ENCODE results near the gene LHCGR.
"Not testable (repeated sequence)": the region's sequence is repeated elsewhere in the genome, so short reads cannot be mapped to it uniquely, and the experiment has no call there.

Gene LHCGR

GRCh38 chr2:48750128-48750739 is 5.3 kb downstream of the LHCGR start:
- H3K4me3 ChIP-seq (ENCODE audit: low read length) = no peak overlapping the region
- DNase-seq (ENCODE audit: low read depth, low spot score) = no peak

GRCh38 chr2:48749291-48750127 is 6.0 kb downstream of the LHCGR start:
- no peak for DNase-seq (ENCODE audit: low read depth, low spot score)
- H3K4me3 ChIP-seq (ENCODE audit: low read length) = no peak overlapping the region

GRCh38 chr2:48747319-48747718 is 8.2 kb downstream of the LHCGR start:
- no peak for DNase-seq (ENCODE audit: low read depth, low spot score)
- no peak overlapping the region for H3K4me3 ChIP-seq (ENCODE audit: low read length)

GRCh38 chr2:48739236-48739635 is 16.3 kb downstream of the LHCGR start:
- H3K4me3 ChIP-seq (ENCODE audit: low read length); DNase-seq (ENCODE audit: low read depth, low spot score): not testable (repeated sequence)

GRCh38 chr2:48738806-48739205 is 16.7 kb downstream of the LHCGR start:
- DNase-seq (ENCODE audit: low read depth, low spot score) = no peak
- H3K4me3 ChIP-seq (ENCODE audit: low read length) = no peak overlapping the region

- no peak for DNase-seq (ENCODE audit: low read depth, low spot score)
- no peak overlapping the region for H3K4me3 ChIP-seq (ENCODE audit: low read length)
Observed at GRCh38 chr2:48736251-48736650, 19.3 kb downstream of the LHCGR start.

GRCh38 chr2:48734576-48735303 is 20.8 kb downstream of the LHCGR start:
- no peak for DNase-seq (ENCODE audit: low read depth, low spot score)

GRCh38 chr2:48733067-48733503 is 22.4 kb downstream of the LHCGR start:
- DNase-seq (ENCODE audit: low read depth, low spot score) = no peak
- no peak overlapping the region for H3K4me3 ChIP-seq (ENCODE audit: low read length)

More at GRCh38 chr2:48734576-48735303, 20.8 kb downstream of the LHCGR start:
- no peak overlapping the region for H3K4me3 ChIP-seq (ENCODE audit: low read length)

GRCh38 chr2:48728840-48729239 is 26.7 kb downstream of the LHCGR start:
- H3K4me3 ChIP-seq (ENCODE audit: low read length) = no peak overlapping the region
- DNase-seq (ENCODE audit: low read depth, low spot score) = no peak

GRCh38 chr2:48728295-48728694 is 27.2 kb downstream of the LHCGR start:
- no peak for DNase-seq (ENCODE audit: low read depth, low spot score)
- H3K4me3 ChIP-seq (ENCODE audit: low read length) = no peak overlapping the region

- no peak overlapping the region for H3K4me3 ChIP-seq (ENCODE audit: low read length)
- no peak for DNase-seq (ENCODE audit: low read depth, low spot score)
Observed at GRCh38 chr2:48727560-48727959, 28.0 kb downstream of the LHCGR start.

GRCh38 chr2:48725696-48726494 is 29.6 kb downstream of the LHCGR start:
- DNase-seq (ENCODE audit: low read depth, low spot score) = no peak

GRCh38 chr2:48724278-48724677 is 31.2 kb downstream of the LHCGR start:
- no peak overlapping the region for H3K4me3 ChIP-seq (ENCODE audit: low read length)
- DNase-seq (ENCODE audit: low read depth, low spot score) = no peak

More at GRCh38 chr2:48725696-48726494, 29.6 kb downstream of the LHCGR start:
- no peak overlapping the region for H3K4me3 ChIP-seq (ENCODE audit: low read length)

- H3K4me3 ChIP-seq (ENCODE audit: low read length) = no peak overlapping the region
- no peak for DNase-seq (ENCODE audit: low read depth, low spot score)
Observed at GRCh38 chr2:48723129-48723528, 32.4 kb downstream of the LHCGR start.

GRCh38 chr2:48722391-48722790 is 33.1 kb downstream of the LHCGR start:
- H3K4me3 ChIP-seq (ENCODE audit: low read length) = no peak overlapping the region
- DNase-seq (ENCODE audit: low read depth, low spot score) = no peak

- DNase-seq (ENCODE audit: low read depth, low spot score) = no peak
- no peak overlapping the region for H3K4me3 ChIP-seq (ENCODE audit: low read length)
Observed at GRCh38 chr2:48721158-48721557, 34.4 kb downstream of the LHCGR start.

GRCh38 chr2:48719480-48720177 is 35.9 kb downstream of the LHCGR start:
- H3K4me3 ChIP-seq (ENCODE audit: low read length) = no peak overlapping the region
- DNase-seq (ENCODE audit: low read depth, low spot score) = no peak

- no peak for DNase-seq (ENCODE audit: low read depth, low spot score)
Observed at GRCh38 chr2:48717846-48718245, 37.7 kb downstream of the LHCGR start.

GRCh38 chr2:48715956-48716355 is 39.6 kb downstream of the LHCGR start:
- no peak for DNase-seq (ENCODE audit: low read depth, low spot score)

More at GRCh38 chr2:48717846-48718245, 37.7 kb downstream of the LHCGR start:
- no peak overlapping the region for H3K4me3 ChIP-seq (ENCODE audit: low read length)

More at GRCh38 chr2:48715956-48716355, 39.6 kb downstream of the LHCGR start:
- no peak overlapping the region for H3K4me3 ChIP-seq (ENCODE audit: low read length)
